ENCODE results near the gene XPNPEP2.
A peak's percentile ranks its signal among the peaks of the same experiment; 100 is the strongest.

Gene XPNPEP2

DNA sequence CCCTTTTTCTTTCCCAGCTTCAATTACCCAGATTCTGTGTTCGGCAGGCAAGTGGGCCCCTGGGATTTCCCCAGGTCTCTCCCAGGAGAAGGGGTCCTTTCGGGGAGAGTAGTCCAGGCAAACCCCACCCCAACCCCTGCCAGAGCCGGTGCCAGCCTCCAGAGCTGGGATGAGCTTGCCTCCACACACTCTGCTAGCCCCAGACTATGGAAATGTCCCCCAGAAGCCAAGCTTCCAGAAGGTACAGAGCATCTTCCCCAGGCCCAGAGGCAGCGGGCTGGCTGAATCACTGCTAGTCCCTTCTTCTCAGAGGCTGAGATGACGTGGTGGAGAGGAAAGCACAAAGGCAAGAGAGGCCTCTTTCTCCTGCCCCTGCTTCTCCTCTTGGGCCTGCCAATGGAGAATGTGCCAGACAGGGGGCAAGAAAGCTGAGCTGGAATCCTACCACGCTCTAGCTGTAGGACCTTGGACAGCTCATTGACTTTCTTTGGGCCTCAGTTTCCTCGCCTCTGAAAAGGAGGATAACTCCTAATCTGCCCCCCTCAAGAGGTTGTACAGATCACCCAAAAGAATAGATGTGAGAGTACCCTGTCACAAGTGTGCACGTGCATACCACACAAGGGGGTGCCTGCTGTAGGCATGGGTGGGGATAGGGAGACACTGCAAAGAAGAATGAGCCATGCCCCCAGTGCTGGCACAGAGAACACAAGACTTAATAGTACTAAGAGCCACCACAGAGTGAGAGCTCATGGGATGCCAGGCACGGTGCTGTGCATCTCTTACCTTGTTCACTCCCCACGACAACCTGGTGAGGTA is 43.1 kb downstream of the XPNPEP2 start:
- no peak for DNase-seq

GRCh38 chrX:129782706-129783105 is 43.9 kb downstream of the XPNPEP2 start:
- DNase-seq, result no peak

GRCh38 chrX:129783291-129783713 is 44.5 kb downstream of the XPNPEP2 start:
- no peak for DNase-seq

GRCh38 chrX:129784371-129784770 is 45.6 kb downstream of the XPNPEP2 start:
- DNase-seq, result no peak

DNA sequence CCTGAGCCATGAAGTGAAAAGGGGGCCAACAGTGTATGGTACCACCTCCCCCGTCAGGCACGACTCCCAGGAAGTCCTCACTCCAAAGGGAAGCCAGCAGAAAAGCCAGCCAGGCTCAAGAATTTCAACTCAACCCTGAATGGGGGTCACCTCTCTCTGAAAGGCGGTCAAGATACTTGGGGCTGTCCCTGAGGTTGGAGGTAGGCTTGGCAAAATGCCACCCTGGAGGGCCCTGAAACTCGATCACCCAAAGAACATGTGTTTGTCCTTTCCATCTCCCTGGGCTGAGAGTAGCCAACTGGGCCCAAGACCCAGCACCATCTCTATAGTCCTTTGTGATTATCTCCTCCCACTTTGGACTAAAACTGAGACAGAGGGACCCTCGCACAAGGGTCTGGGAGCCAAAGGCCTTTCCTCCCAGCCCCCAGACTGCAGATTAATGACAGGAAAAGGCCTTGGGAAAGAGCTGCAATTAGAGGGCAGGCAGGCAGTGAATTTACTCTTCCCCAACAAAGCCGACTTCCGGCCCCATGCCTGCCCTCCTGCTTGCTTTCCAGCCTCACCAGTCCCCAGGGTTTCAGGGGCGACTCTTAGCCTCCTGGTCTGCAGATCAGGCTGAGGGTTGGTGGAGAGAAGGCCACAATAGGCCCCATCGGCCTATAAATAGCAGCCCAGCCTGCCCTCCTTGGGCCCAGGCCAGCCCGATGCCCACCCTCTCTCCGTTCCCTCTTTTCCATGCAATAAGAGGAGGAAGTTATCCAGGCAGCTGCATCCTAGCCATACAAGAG is 46.6 kb downstream of the XPNPEP2 start:
- no peak for DNase-seq

DNA sequence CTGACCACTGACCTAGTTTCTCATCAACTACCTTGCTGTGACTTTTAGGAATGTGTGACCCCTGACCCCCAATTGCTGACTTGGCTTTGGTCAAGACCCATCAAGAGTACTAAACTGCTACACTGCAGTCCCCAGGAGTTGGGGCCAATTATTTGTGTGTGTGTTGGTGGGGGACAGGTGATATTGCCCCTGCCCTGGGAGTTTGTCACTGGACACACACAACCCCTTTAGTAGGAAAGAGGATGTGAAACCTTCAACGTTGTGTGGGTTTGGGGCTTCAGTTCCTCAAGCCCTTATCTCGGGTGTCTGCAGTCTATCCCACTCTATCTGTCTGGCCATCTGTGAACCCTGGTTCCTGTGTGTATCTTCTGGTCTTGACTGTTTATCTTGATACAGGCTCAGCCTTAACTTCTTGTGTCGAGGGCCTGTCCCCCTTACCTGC is 47.5 kb downstream of the XPNPEP2 start:
- DNase-seq, result peak; percentile 77

- no peak for DNase-seq
Observed at GRCh38 chrX:129787336-129788055, 48.7 kb downstream of the XPNPEP2 start.

DNA sequence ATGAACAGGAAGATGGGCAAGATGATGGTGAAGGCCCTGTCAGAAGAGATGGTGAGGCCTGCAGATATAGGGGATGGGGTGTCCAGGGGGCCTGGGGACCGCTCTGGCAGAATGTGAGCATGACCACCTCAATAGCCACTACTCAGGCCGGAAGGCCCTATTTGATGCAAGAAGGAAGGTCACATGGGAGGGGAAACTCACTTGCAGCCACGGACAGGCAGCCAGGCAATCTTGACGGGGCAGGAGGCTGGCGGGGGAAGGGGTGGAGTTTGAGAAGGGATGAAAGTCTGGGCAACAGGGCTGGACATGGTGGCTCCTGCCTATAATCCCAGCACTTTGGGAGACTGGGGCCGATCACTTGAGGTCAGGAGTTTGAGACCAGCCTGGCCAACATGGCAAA is 49.7 kb downstream of the XPNPEP2 start:
- no peak for DNase-seq

- DNase-seq, result no peak
Observed at GRCh38 chrX:129790146-129790545, 51.4 kb downstream of the XPNPEP2 start.

- DNase-seq, result no peak
Observed at GRCh38 chrX:129790808-129791207, 52.0 kb downstream of the XPNPEP2 start.

DNA sequence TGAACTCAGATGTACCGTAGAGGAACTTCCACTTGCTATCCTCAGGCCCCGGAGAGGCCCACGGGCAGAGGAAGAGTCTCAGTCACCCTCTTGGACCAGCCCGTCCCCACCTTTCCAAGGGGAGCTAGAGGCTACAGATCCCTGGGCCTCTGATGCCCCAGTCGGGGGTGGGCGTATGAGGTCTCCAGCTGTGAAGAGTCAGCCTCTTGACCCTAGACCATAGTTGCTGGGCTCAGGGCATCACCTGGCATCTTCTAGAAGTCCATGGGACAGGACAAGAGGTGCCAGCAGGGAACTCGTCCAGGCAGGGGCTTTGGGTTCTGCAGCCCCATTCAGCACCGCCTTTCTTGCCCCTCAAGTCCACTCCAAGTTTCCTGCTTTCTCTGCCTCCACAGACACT is 52.6 kb downstream of the XPNPEP2 start:
- DNase-seq, result no peak

- no peak for DNase-seq
Observed at GRCh38 chrX:129791961-129792570, 53.3 kb downstream of the XPNPEP2 start.

GRCh38 chrX:129792586-129793291 is 54.0 kb downstream of the XPNPEP2 start:
- DNase-seq, result no peak

DNA sequence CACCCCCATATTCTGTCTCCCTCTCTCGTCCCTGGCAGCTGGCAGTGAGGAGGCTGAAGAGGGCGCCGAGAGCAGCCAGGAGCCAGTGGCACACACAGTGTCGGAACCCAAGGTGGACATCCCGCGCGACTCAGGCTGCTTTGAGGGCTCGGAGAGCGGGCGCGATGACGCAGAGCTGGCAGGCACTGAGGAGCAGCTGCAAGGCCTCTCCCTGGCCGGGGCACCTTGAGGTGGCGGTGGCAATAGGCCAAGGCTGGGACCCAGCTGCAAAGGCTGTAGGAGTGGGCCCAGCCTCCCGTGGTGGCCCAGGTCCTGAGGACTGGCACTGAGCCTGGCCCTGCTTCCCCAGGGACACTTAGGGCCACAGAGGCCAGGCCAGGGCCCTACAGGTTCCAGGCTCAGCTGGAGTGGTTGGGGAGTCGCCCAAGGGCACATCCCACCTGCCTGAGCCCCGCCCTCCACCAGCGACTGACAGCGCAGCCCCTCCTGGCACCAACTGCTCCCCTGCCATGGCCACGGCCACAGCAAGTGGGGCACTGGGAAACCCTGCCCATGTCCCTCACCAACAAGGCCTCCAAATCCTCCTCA is 54.9 kb downstream of the XPNPEP2 start:
- no peak for DNase-seq

DNA sequence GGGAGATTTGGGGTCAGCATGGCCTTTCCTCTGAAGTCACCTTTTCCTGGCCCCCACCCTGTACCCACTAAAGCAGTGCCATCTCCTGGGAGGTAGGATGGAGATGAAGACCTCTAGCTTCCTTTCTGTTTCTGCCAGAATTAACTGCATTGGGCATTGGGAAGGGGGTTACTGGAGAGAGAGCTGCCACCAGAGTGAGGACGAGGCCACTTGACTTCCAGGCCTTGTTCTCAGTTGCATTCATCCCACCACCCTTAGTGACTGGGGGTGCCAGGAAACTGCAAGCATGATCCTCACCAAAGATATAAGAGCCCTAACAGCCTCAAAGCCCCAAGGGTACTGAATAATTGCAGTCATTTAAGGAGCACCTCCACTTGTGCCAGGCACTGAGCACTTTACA is 56.8 kb downstream of the XPNPEP2 start:
- no peak for DNase-seq

DNA sequence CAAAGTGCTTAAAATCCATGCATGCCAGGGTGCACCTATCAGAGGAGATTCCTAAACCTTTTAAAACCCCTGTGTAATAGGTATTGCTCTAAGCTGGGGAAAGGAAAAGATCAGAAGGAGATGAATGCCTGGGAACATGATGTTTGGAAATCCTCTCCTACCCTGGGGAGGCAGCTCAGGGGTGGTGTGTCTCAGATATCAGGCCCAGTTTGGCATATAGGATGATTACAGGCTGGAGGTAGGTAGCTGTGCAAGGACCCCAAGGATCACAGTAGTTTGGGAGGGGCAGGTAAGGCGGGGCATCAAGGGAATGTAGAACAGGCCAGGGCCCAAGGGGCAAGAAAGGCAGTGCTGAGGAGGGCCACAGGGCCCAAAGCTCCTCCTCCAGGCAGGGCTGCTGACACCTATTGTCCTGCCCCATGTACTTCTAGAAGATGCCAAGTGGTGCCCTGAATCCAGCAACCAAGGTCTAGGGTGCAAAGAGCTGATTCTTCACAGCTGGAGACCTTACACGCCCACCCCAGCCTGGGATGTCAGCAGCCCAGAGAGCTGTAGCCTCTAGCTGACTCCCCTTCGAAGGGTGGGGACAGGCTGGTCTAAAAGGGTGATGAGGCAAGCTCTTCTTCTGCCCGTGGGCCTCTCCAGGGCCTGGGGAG is 58.6 kb downstream of the XPNPEP2 start:
- no peak for DNase-seq

DNA sequence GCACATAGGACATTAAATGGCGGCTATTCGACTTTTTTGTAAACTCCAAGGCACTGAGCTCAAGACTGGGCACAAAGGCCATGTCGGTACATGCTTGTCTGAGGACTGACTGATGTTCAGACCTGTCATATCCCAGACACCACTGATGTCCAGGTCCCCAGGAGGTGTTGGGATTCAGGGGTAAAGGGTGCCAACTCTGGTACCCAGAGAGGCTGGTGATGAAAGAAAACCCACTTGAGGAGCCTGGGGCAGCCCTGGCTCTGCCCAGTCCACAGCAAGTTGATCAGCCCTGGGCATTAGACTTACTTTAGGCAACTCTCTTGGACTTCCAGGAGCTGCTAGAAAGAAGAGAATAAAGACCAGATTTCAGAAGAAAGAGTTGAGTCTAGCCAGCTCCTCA is 59.7 kb downstream of the XPNPEP2 start:
- no peak for DNase-seq

- DNase-seq, result peak; percentile 26
Observed at GRCh38 chrX:129798888-129799287, 60.1 kb downstream of the XPNPEP2 start.

- DNase-seq, result no peak
Observed at GRCh38 chrX:129800186-129800585, 61.4 kb downstream of the XPNPEP2 start.

- no peak for DNase-seq
Observed at GRCh38 chrX:129802863-129803262, 64.1 kb downstream of the XPNPEP2 start.

- DNase-seq, result no peak
Observed at GRCh38 chrX:129804806-129805205, 66.0 kb downstream of the XPNPEP2 start.
